ENCODE results near the gene PLXNB3. TPM values are rescaled to one million over a fixed set of nuclear protein-coding genes. Genes with fewer than 3 reads are reported as not detected.
A peak's percentile ranks its signal among the peaks of the same experiment; 100 is the strongest.
"Not testable (repeated sequence)": the region's sequence is repeated elsewhere in the genome, so short reads cannot be mapped to it uniquely, and the experiment has no call there.

Gene PLXNB3
- total RNA-seq, 2 donors from 2014 or later: 5.9 to 7.1 TPM

DNA sequence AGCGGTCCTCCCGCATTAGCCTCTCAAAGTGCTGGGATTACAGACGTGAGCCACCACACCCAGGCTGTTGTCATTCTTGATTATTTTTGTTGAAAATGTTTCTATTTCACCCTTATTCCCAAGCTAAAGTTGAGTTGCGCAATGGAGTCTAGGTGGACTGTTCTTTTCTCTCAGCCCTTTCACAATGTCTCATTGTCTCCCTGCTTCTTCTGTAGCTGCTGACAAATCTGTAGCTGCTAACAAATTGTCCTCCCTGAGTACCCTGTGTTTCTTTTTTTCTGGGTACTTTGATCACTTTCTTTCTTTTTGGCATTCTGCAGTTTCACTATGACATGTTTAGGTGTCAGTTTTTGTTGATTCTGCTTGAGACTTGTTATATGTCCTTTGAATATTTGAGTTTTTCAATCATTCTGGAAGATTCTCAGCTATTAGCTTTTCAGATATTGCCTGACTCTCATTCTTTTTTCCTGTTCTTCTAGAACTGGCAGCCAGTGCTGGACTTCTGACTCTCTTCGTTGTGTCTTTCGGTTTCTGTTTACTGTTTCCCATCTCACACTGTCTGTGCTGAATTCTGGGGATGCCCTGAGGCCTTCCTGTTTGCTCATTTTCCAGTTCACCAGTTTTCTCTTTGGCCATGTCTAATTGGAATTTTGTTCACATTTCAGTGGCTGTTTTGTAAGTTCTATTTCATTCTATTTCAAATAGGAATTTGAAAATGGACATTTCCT is 32.8 kb upstream of the PLXNB3 start:
- intact Hi-C loops (cut with DNase I): no loop called here
- ATAC-seq (no peak), DNase-seq (no peak)

DNA sequence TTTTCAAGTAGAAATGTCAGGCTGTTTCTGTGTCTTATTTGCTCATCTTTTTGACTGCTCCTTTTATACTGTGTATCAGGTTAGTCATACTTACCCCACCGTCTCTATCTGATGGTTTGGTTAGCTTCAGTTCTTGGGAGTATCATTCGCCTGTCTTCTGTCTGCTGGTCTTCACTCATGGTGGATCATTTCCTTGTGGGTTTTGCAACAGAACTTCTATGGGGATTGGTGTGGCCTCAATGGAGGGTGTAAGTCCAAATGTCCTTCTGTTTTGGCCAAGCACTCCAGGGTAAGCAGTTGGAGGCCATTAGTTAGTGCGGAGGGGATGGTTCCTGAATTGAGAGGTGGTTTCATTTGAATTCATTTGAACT is 32.2 kb upstream of the PLXNB3 start:
- ATAC-seq (no peak), DNase-seq (no peak)
- intact Hi-C loops (cut with DNase I): no loop called here

DNA sequence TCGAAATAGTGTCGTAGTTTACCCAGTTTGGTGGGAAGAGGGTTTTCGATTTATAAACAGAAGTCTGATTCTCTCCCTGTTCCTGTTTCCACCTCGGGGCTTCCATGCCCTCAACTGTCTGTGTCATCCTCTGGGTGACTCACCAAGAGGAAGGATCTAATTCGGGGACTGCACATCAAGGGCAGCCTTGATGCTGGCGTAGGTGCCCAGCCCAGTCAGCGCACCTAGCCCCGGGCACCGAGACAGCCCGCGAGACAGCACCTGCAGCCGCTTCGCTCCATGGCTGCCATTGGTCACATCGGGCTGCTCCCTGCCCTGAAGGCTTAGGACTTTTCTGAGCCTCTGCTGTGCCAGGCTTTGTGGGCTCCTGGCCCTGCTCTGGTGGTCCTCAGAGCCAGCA is 31.6 kb upstream of the PLXNB3 start:
- intact Hi-C loops (cut with DNase I): no loop called here
- DNase-seq (no peak), ATAC-seq (peak in 1 of 2 donors; percentile 27)

DNA sequence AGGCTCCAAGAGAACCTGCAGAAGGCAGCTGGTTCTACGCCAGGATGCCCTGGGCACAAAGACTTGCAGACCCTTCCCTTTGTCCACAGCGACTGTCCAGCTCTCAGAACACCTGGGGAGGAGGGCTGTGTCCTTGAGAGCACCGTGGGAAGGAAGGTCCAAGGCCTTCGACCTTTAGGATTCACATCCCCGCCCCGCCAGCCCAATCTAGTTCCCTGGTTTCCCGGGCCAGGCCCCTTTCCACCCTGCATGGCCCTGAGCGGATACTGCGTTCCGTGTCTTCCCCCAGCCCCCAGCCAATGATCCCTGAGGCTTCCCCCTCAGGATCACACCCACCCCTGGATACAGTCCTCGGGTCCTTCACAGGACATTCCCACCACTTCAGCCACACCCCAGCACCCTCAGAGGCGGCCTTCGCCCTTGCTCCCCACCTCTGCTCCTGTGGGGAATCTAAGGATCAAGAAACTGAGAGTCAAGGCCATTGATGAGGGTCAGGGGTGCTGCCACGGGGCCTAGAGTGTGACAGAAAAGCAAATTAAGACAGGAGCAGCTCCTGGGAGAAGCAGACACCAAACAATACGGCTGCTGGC is 30.3 kb upstream of the PLXNB3 start:
- ATAC-seq (no peak), DNase-seq (no peak)
- intact Hi-C loops (cut with DNase I): no loop called here

DNA sequence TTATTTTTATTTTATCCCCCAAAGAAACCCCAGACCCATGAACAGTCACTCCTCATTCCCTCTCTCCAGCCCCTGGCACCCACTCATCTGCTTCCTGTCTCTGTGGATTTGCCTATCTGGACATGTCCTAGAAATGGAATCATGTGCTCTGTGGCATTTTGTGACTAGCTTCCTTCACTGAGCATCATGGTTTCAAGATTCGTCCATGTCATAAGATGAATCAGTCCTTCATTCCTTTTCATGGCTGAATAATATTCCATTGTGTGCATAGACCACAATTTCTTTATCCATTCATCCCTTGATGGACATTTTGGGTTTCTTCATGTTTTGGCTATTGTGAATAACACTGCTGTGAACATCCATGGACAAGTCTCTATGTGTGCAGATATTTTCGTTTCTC is 29.2 kb upstream of the PLXNB3 start:
- ATAC-seq (no peak), DNase-seq (no peak)
- intact Hi-C loops (cut with DNase I): no loop called here

DNA sequence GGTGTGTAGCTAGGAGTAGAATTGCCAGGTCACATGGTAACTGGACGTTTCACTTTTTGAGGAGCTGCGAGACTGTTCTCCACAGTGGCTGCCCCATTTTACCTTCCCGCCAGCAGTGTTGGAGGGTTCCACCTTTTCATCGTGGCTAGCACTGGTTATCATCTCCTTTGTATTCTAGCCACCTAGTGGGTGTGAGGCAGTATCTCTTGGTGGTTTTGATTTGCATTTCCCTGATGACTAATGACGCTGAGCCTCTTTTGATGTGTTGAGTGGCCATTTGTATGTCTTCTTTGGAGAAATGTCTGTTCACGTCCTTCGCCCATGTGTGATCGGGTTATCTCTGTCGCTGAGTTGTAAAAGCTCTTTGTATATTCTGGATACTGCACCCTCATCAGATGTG is 28.8 kb upstream of the PLXNB3 start:
- DNase-seq (no peak), ATAC-seq (no peak)
- intact Hi-C loops (cut with DNase I): no loop called here

DNA sequence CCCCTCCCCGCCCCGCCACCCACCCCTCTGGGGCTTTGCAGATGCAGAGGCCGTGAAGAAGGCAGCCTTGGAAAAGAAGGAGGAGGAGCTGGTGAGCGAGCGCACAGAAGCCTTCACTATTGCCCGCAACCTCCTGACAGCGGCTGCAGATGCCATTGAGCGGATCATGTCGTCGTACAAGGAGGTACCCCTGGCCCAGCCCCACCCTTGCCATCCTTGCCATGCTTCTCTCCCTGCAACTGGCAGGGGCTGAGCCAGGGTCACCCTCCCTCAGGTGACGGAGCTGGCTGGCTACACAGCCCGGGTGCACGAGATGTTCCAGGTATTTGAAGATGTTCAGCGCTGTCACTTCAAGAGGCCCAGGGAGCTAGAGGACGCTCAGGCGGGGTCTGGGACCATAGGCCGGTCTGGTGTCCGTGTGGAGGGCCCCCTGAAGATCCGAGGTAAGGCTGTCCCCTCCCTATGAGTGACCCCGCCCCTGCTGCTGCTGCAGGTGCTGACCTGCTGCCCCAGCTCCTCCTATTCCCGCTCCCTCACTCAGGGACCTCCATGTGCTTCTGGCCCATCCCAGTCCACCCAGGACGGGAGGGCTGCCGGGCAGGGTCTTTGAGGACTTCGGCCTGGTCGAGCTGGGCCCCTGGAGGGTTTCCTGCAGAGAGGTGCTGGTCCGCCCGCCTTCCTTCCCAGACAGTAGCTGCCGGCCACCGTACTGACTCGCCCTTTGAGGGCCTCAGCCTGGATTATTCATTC is 27.8 kb upstream of the PLXNB3 start:
- intact Hi-C loops (cut with DNase I): no loop called here
- ATAC-seq (no peak), DNase-seq (no peak)

DNA sequence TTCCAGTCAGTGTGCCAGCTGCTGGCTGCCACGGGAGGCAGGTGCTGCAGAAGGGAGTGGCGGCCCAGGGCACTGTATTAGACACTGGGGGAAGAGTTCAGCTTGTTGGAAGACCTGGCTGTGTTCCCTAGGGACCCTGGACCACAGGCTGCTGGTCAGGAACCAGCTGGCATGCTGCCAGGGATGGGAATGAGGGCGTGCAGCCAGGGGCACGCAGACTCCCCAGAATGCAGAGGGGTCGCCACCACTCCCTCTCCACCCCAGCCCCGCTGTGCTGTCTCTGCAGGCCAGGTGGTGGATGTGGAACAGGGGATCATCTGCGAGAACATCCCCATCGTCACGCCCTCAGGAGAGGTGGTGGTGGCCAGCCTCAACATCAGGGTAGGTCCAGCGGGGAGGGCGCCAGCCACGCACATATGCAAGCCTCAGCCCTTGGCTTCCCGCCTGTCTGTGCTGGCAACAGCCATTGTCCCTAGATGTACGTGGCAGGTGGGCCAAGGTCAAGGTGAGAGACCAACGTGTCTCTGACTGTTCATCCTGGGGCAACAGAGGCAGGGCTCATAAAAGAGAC is 27.1 kb upstream of the PLXNB3 start:
- no peak for DNase-seq
- ATAC-seq: no peak
- intact Hi-C loops (cut with DNase I): no loop called here

DNA sequence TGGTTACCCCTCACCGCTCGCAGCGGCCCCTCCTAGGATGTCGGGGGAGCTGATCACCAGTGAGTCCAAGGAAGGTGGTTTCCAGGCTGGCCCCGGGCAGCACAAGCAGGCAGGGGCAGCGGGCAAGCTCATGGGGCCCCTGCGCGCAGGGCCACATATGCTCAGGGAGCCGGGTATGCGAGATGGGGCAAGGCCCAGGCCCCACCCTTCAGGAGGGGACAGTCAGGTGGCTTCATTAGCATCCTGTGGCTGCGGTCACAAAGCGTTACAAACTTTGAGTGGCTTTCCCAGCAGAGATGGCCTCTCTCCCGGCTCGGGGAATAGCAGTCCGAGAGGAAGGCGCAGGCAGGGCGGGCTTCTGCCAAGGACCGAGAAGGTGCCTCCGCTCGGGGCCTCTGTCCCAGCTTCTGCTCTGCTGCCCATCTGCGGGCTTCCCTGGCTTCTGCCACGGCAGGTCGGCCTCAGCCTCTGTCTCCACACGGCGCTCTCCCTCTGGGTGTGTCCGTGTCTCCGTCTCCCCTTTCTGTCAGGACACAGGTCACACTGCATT is 25.9 kb upstream of the PLXNB3 start:
- no peak for DNase-seq
- intact Hi-C loops (cut with DNase I): no loop called here
- no peak for ATAC-seq

DNA sequence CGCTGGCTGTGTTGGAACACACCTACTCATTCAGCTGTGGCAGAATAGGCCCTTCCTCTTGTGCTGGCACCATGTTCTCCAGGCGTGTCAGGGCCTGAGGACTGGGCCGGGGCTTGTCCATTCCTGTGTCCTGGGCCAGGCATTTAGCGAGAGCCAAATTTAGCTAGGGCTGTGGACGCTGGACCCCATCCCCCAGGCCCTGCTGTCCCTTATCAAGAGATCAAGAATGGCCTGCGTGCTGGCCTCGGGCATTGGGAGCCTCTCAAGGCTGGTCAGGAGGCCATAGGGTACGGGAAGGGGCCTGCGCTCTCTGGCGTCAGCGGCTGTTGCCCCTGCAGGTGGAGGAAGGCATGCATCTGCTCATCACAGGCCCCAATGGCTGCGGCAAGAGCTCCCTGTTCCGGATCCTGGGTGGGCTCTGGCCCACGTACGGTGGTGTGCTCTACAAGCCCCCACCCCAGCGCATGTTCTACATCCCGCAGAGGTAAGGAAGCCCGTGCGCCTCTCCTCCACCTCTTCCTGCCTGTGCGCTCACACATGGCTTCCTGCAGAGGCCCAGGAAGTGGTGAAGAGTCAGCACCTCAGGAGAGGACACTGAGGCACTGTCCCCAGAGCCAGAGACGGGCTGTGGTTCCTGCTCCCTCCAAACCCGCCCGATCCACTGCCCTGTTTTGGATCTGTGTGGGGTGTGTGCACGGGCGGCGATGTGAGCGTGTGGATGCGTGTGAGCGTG is 24.1 kb upstream of the PLXNB3 start:
- ATAC-seq (peak in 1 of 2 donors; percentile 18), DNase-seq (no peak)
- intact Hi-C loops (cut with DNase I): no loop called here

DNA sequence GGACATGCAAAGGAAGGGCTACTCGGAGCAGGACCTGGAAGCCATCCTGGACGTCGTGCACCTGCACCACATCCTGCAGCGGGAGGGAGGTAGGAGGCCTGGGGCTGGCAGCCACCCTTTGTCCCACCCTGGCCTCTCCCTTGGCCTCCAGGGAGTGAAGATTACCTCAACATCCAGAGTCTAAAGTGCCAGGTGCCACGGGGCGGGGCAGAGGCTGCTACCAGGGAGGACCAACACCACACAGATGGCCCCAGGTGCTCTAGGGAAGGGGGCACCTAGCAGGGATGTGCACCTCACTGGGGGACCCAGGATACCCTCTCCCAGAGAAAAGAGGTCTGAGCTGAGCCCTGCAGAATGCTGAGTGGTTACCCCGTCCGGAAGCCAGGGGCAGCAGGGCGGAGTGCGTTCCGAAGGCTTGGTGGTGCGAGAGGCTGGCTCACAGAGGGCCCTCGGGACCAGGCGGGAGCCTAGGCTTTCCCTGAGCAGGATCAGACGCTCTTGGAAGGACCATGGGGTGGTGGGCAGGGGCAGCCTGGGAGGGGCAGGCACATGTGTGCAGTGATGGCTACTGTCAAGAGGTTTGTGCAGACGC is 23.3 kb upstream of the PLXNB3 start:
- DNase-seq (no peak), ATAC-seq (no peak)
- intact Hi-C loops (cut with DNase I): no loop called here

DNA sequence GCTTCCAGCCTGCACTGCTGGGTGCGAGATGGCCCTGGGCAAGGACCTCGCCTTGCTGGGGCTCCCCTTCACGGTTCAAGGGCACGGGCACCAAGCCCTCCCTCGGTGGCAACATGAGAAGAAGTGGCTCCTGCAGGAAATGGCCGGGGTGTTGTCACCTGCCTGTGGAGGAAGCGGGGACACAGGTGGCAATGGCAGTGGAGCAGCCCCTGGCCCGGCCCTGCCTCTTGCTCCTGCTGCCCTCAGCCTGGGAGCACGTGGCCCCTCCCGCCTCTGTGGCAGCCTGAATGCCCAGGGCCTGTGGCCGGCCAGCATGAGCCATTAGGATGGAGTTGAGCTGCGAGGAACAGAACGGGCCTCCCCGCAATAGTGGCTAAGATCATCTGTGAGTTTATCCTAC is 22.6 kb upstream of the PLXNB3 start:
- intact Hi-C loops (cut with DNase I): no loop called here
- no peak for ATAC-seq
- no peak for DNase-seq

DNA sequence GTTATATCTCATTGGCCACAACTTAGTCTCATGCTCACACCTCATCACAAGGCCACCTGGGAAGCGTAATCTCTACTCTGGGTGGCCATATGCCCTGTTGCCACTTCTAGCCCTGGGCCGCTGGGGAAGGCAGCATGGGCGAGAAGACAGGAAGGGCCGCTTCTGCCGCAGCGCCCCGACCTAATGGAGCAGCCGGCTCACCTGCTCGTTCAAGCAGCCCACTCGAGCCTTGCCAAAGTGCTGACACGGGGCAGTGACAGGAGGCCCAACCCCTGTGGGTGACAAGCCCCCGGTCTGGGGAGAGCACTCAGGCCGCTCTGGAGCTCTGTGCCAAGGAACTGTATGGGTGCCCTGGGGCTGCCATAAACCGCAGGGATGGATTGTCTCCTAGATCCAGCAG is 21.9 kb upstream of the PLXNB3 start:
- intact Hi-C loops (cut with DNase I); DNase-seq; ATAC-seq: not testable (repeated sequence)

DNA sequence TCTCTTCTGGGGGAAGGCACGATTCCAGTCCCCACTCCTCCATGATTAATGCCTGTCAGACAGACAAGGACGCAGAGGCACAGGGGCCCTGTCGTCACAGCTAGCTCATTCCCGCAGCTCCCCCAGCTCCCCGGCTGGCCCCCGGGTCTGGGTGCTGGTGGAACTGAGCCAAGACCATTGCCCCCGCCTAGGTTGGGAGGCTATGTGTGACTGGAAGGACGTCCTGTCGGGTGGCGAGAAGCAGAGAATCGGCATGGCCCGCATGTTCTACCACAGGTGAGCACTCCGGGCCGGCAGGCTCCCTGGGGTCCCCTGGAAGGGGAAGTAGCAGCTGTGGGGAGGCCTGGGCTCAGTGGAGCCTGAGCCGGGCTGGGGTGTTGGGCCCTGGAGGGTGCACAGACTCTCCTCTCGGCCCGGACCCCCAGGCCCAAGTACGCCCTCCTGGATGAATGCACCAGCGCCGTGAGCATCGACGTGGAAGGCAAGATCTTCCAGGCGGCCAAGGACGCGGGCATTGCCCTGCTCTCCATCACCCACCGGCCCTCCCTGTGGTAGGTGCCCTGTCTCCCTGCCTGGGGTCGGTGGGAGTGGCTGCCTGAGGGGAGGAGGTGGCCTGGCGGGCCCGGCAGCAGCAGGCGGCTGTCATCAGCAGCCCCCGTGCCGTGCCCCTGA is 21.1 kb upstream of the PLXNB3 start:
- DNase-seq; ATAC-seq; intact Hi-C loops (cut with DNase I): not testable (repeated sequence)

DNA sequence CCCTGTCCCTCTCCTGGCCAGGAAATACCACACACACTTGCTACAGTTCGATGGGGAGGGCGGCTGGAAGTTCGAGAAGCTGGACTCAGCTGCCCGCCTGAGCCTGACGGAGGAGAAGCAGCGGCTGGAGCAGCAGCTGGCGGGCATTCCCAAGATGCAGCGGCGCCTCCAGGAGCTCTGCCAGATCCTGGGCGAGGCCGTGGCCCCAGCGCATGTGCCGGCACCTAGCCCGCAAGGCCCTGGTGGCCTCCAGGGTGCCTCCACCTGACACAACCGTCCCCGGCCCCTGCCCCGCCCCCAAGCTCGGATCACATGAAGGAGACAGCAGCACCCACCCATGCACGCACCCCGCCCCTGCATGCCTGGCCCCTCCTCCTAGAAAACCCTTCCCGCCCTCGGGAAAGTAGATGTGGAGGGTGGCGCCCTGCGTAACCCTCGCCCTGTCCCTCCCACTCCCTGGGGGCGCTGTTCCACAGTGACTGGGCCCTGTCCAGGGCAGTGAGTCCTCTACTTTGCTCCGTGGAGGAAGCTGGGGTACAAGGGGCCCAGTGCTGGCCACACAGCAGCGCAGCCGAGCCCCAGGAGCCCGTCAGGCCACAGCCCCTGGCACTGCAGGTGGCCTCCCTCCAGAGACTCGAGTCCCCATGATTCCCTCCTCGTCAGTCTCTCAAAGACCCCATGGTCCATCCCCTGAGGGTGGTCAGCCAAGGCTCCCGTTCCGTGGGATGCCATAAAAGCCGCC is 20.4 kb upstream of the PLXNB3 start:
- ATAC-seq: peak in 1 of 2 donors; percentile 27
- DNase-seq: peak; percentile 61
- intact Hi-C loops (cut with DNase I): not testable (repeated sequence)

DNA sequence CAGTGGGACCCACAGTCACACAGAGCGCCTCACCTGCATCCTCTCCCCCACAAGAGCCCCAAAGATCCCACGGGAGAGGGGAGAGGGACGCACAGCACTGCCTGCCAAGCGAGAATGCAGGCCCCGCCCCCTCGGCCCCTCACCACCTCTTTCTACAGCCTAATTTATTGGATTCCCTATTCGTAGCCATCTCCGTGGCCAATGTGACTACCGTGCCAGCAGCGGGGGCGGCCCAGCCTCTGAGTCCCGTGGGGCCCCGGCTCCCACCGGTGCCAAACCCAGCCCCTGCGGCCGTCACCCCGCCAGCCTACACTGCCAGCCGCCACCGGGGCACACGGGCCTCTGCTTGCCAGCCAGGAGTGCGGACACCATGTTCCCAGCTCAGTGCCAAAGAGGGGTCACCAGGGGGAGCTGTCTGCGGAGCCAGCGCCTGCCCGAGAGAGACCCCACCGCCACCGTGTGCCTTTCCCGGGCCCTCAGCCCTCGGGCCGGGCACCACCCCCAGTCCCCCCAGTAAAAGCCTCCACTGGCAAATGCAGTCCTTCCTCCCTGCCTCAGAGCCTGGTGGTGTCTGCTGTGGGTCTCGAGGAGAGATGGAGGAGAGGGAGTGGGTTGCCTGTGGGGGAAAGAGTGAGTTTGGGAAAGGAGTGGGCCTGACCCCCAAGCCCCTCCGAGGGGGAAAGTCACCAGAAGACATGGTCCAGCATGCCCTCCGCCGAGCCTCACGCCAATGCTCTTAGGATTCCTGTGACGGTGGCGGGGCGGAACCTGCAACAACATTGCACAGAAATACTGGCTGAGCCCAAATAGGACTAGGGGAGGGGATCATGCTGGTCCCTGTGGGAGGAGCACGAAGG is 19.6 kb upstream of the PLXNB3 start:
- DNase-seq (no peak), ATAC-seq (peak in 1 of 2 donors; percentile 38)
- intact Hi-C loops (cut with DNase I): no loop called here

DNA sequence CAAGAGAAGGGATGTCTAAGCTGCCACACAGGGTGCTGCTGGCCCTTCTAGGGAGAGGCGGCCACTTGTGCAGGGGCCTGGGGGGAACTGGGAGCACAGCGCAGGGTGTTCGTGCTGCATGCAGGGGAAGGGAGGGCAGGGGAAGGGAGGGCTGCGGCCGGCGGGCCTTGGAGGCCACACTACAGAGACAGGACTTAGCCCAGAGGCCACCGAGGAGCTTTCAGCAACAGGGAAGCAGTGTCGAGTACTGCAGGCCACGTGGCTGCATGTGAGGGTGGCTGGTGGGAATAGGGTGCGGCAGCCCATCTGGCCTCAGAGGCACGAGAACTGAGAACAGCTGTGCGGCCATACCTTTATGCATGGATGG is 19.0 kb upstream of the PLXNB3 start:
- intact Hi-C loops (cut with DNase I); ATAC-seq; DNase-seq: not testable (repeated sequence)
